GM21717 (cell line): ENCODE results near the gene SMARCE1.

ENCODE experiments used
- ATAC-seq: cut with Tn5 transposase; IDR thresholded peaks from one replicate; pipeline ENCODE4 v1.9.1; 2021; ENCODE audit warnings: mild to moderate bottlenecking, moderate library complexity; ENCODE audit not compliant: unreplicated experiment

SMARCE1 gene

GRCh38 chr17:40613467-40614154, 34.0 kb downstream of the SMARCE1 start:
- ATAC-seq = no peak

- ATAC-seq = no peak
These were observed 34.9 kb downstream of the SMARCE1 start for GRCh38 chr17:40612599-40613244.

- ATAC-seq = no peak
These were observed 35.7 kb downstream of the SMARCE1 start for GRCh38 chr17:40611840-40612474.

- ATAC-seq = no peak
These were observed 37.3 kb downstream of the SMARCE1 start for GRCh38 chr17:40610359-40610758.

- no peak for ATAC-seq
These were observed 39.5 kb downstream of the SMARCE1 start for GRCh38 chr17:40608061-40608581.

- ATAC-seq = no peak
These were observed 40.0 kb downstream of the SMARCE1 start for GRCh38 chr17:40607641-40608040.

- ATAC-seq = no peak
These were observed 40.9 kb downstream of the SMARCE1 start for GRCh38 chr17:40606548-40607353.

- no peak for ATAC-seq
These were observed 42.3 kb downstream of the SMARCE1 start for GRCh38 chr17:40605306-40605705.

GRCh38 chr17:40604327-40605080, 43.1 kb downstream of the SMARCE1 start:
- no peak for ATAC-seq

GRCh38 chr17:40602445-40603443, 44.9 kb downstream of the SMARCE1 start:
- no peak for ATAC-seq

GRCh38 chr17:40600486-40601046, 47.1 kb downstream of the SMARCE1 start:
- no peak for ATAC-seq

GRCh38 chr17:40599468-40599763, 48.2 kb downstream of the SMARCE1 start:
- no peak for ATAC-seq

- ATAC-seq = peak; percentile 68
These were observed 48.8 kb downstream of the SMARCE1 start for GRCh38 chr17:40598619-40599467.

- ATAC-seq = peak; percentile 2
These were observed 49.4 kb downstream of the SMARCE1 start for GRCh38 chr17:40598301-40598618.

GRCh38 chr17:40597556-40598300, 49.9 kb downstream of the SMARCE1 start:
- ATAC-seq = no peak

- ATAC-seq = no peak
These were observed 50.5 kb downstream of the SMARCE1 start for GRCh38 chr17:40597156-40597555.

GRCh38 chr17:40596261-40596919, 51.2 kb downstream of the SMARCE1 start:
- ATAC-seq = no peak
